Hepatocyte (in vitro differentiated cells): Measurements from ENCODE around the gene AIRE.

Experiments
- EZH2 ChIP-seq: fragments of 200-600 bp; sonication (generic); IDR thresholded peaks from 2 replicates; pipeline ENCODE4 v1.6.1; 2016; ENCODE audit warnings: antibody characterized with exemption, mild to moderate bottlenecking, borderline replicate concordance
- TF ChIP-seq, protein P1 (sequence below): fragments of 200-600 bp; sonication (generic); IDR thresholded peaks from 2 replicates; pipeline ENCODE4 v1.5.1; 2016; ENCODE audit warnings: antibody characterized with exemption, mild to moderate bottlenecking; ENCODE audit not compliant: poor library complexity

DNA sequence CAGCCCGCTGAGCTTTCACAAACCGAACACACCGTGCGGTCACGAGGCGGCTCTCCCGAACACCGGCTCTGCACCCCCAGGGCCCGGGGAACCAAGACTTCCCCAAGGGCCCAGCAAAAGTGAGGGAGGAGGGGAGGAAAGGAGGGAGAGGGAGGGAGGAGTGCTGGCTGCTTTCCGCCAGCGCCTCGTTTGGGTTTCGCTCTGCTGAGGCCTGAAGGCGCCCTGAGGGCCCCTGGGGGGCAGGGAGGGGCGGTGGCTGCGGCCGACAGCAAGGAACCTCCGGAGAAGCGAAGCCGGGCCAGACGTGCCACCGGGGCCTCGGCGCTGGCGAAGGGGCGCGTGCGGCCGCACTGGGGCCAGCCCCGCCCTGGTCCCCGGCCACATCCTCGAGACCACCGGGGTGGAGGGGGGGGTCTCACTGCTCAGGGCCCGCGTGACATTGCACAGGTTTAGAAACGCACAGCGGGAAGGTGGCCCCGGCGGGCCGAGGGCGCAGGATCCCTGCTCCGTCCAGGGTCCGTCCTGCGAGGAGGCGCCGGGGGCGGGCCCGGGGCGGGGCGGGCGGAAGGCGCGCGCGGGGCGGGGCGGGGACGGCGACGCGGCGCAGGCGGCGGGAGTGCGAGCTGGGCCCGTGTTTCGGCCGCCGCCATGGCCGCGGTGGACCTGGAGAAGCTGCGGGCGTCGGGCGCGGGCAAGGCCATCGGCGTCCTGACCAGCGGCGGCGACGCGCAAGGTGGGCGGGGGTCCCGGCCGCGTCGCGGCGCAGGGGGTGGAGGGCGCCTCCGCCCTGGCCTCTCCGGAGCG, 14.0 kb downstream of the AIRE start, which contains the start of gene PFKL:
- TF ChIP-seq, protein P1, sequence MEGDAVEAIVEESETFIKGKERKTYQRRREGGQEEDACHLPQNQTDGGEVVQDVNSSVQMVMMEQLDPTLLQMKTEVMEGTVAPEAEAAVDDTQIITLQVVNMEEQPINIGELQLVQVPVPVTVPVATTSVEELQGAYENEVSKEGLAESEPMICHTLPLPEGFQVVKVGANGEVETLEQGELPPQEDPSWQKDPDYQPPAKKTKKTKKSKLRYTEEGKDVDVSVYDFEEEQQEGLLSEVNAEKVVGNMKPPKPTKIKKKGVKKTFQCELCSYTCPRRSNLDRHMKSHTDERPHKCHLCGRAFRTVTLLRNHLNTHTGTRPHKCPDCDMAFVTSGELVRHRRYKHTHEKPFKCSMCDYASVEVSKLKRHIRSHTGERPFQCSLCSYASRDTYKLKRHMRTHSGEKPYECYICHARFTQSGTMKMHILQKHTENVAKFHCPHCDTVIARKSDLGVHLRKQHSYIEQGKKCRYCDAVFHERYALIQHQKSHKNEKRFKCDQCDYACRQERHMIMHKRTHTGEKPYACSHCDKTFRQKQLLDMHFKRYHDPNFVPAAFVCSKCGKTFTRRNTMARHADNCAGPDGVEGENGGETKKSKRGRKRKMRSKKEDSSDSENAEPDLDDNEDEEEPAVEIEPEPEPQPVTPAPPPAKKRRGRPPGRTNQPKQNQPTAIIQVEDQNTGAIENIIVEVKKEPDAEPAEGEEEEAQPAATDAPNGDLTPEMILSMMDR = no peak
- no peak for TF ChIP-seq EZH2
